SK-N-SH (cell line): ENCODE measurements around the gene CSNK1D. TPM values are rescaled to one million over a fixed set of nuclear protein-coding genes. Genes with fewer than 3 reads are reported as not detected.

Source experiments
- CTCF ChIA-PET: fragments of 300-600, 350-600 bp; formaldehyde crosslinking; extraction: SDS; loops from one replicate; lab custom pipeline; 2021; lab: Yijun Ruan, JAX
- POLR2A ChIA-PET: fragments of 350-600 bp; sonication (Branson Sonifier 250); formaldehyde crosslinking; extraction: SDS; loops from one replicate; lab custom pipeline; 2020; ENCODE audit warnings: antibody characterized with exemption, inconsistent platforms; lab: Yijun Ruan, JAX
- DNase-seq: peaks from one replicate; pipeline ENCODE4 v3.0.0; 2012
- H2AFZ ChIP-seq: fragments of 200-600 bp; sonication (generic); 2 replicates; pipeline ENCODE4 v1.8.1; 2016; ENCODE audit warnings: antibody characterized with exemption, mild to moderate bottlenecking, low read depth
- H3F3A ChIP-seq: fragments of 200-600 bp; sonication (generic); replicated peaks from 2 replicates; pipeline ENCODE3; 2016; ENCODE audit warnings: antibody characterized with exemption, mild to moderate bottlenecking; ENCODE audit not compliant: insufficient read depth
- H3K27ac ChIP-seq, 2 experiments: fragments of 200-500 bp in 1 of 2; fragments of 200-600 bp in 1 of 2; sonication (Bioruptor generic) in 1 of 2; sonication (generic), shearing (Covaris generic) in 1 of 2; 2 replicates each; pipeline versions ENCODE4 v1.5.1 to v1.6.1; 2014 to 2016; ENCODE audit warnings: low read depth in 2 of 2, inconsistent platforms in 1 of 2, low read length in 1 of 2, mild to moderate bottlenecking in 1 of 2, mixed read lengths in 1 of 2
- H3K27me3 ChIP-seq: fragments of 200-600 bp; sonication (generic), shearing (Covaris generic); 2 replicates; pipeline ENCODE4 v1.6.1; 2016; ENCODE audit warnings: mixed run types; ENCODE audit not compliant: insufficient read depth
- H3K36me3 ChIP-seq, 2 experiments: fragments of 200-500 bp in 1 of 2; fragments of 200-600 bp in 1 of 2; sonication (Bioruptor generic) in 1 of 2; sonication (generic) in 1 of 2; replicated peaks in 1 of 2; 2 replicates each; pipeline versions ENCODE3 to v1.5.1; 2014 to 2016; ENCODE audit warnings: low read length in 1 of 2, mild to moderate bottlenecking in 1 of 2; ENCODE audit not compliant: insufficient read depth in 2 of 2, control insufficient read depth in 1 of 2
- H3K4me1 ChIP-seq, 2 experiments: fragments of 200-500 bp in 1 of 2; fragments of 200-600 bp in 1 of 2; sonication (Bioruptor generic) in 1 of 2; sonication (generic), shearing (Covaris generic) in 1 of 2; 2 replicates each; pipeline versions ENCODE4 v1.5.1 to v1.6.1; 2014 to 2016; ENCODE audit warnings: low read depth in 1 of 2, low read length in 1 of 2, mixed run types in 1 of 2; ENCODE audit not compliant: insufficient read depth in 2 of 2, control insufficient read depth in 1 of 2
- H3K4me2 ChIP-seq: fragments of 200-600 bp; sonication (generic), shearing (Covaris generic); 2 replicates; pipeline ENCODE4 v1.6.1; 2017; ENCODE audit warnings: mixed run types
- H3K4me3 ChIP-seq, 2 experiments: fragments of 200-500 bp in 1 of 2; fragments of 200-600 bp in 1 of 2; sonication (Bioruptor generic) in 1 of 2; sonication (generic), shearing (Covaris generic) in 1 of 2; 2 replicates each; pipeline versions ENCODE4 v1.5.1 to v1.8.1; 2014 to 2016; ENCODE audit warnings: low read depth in 2 of 2, inconsistent platforms in 1 of 2, low read length in 1 of 2, mild to moderate bottlenecking in 1 of 2, mixed read lengths in 1 of 2, moderate library complexity in 1 of 2
- H3K79me2 ChIP-seq: fragments of 200-600 bp; sonication (generic); 2 replicates; pipeline ENCODE4 v1.8.1; 2017; ENCODE audit warnings: mild to moderate bottlenecking; ENCODE audit not compliant: insufficient read depth
- H3K9ac ChIP-seq: fragments of 200-600 bp; sonication (generic); 2 replicates; pipeline ENCODE4 v1.6.1; 2017; ENCODE audit warnings: mixed run types
- H3K9me2 ChIP-seq: fragments of 200-600 bp; sonication (generic); 2 replicates; pipeline ENCODE4 v1.6.1; 2017; ENCODE audit warnings: mixed run types
- H3K9me3 ChIP-seq: fragments of 200-600 bp; sonication (generic); 2 replicates; pipeline ENCODE4 v1.6.1; 2017; ENCODE audit warnings: mixed run types, mild to moderate bottlenecking, moderate library complexity
- H4K20me1 ChIP-seq: fragments of 200-600 bp; sonication (generic); 2 replicates; pipeline ENCODE4 v1.6.1; 2017; ENCODE audit warnings: mild to moderate bottlenecking, mixed run types; ENCODE audit not compliant: insufficient read depth
- CTCF ChIP-seq: fragments of 200-600 bp; sonication (generic); IDR thresholded peaks from 2 replicates; pipeline ENCODE4 v1.6.1; 2017; ENCODE audit warnings: antibody characterized with exemption, mild to moderate bottlenecking, moderate library complexity
- ELF1 ChIP-seq: IDR thresholded peaks from 2 replicates; pipeline ENCODE4 v1.4.0; 2012
- EZH2phosphoT487 ChIP-seq: fragments of 200-600 bp; sonication (generic); IDR thresholded peaks from 2 replicates; pipeline ENCODE4 v1.6.1; 2017; ENCODE audit warnings: low read depth, mixed run types, mild to moderate bottlenecking, antibody characterized with exemption, moderate library complexity, borderline replicate concordance
- GATA2 ChIP-seq: sonication (generic); formaldehyde crosslinking; IDR thresholded peaks from 2 replicates; pipeline ENCODE4 v1.5.0; 2020; ENCODE audit warnings: mild to moderate bottlenecking, missing genetic modification reagents
- MAX ChIP-seq: IDR thresholded peaks from 2 replicates; pipeline ENCODE4 v1.4.0; 2012; ENCODE audit warnings: low read depth
- NFIC ChIP-seq: IDR thresholded peaks from 2 replicates; pipeline ENCODE4 v1.4.0; 2012; ENCODE audit warnings: borderline replicate concordance
- NRF1 ChIP-seq: IDR thresholded peaks from 2 replicates; pipeline ENCODE4 v1.6.1; 2012; ENCODE audit warnings: low read depth, mild to moderate bottlenecking, low read length
- PBX3 ChIP-seq: IDR thresholded peaks from 2 replicates; pipeline ENCODE4; 2012
- POLR2AphosphoS5 ChIP-seq: IDR thresholded peaks from 2 replicates; pipeline ENCODE4 v1.6.1; 2012; ENCODE audit warnings: low read depth, low read length
- RAD21 ChIP-seq: IDR thresholded peaks from 2 replicates; pipeline ENCODE4 v1.6.1; 2012; ENCODE audit warnings: mild to moderate bottlenecking, low read length
- RXRA ChIP-seq: IDR thresholded peaks from 2 replicates; pipeline ENCODE4 v1.4.0; 2012; ENCODE audit warnings: low read depth, mild to moderate bottlenecking, borderline replicate concordance
- SMC3 ChIP-seq: IDR thresholded peaks from 2 replicates; pipeline ENCODE4 v1.6.1; 2012; ENCODE audit warnings: low read depth, low read length, improper control_type of control experiment
- TEAD4 ChIP-seq: IDR thresholded peaks from 2 replicates; pipeline ENCODE4 v1.4.0; 2012; ENCODE audit warnings: mild to moderate bottlenecking, borderline replicate concordance; ENCODE audit not compliant: insufficient read depth
- YY1 ChIP-seq: IDR thresholded peaks from 2 replicates; pipeline ENCODE4 v1.4.0; 2012; ENCODE audit warnings: low read depth, mild to moderate bottlenecking
- ZBTB33 ChIP-seq: IDR thresholded peaks from 2 replicates; pipeline ENCODE4 v1.4.0; 2012; ENCODE audit warnings: low read depth, borderline replicate concordance
- WGBS: methylation state at CpG from one replicate; pipeline ENCODE4 v1.1.6; 2017; ENCODE audit warnings: low lambda C conversion rate; 5-methylcytosine and 5-hydroxymethylcytosine counted together
- polyA plus RNA-seq, 3 experiments: library from polyadenylated mRNA; depleted of rRNA; stranded (reverse); fragments of >200 nt; gene quantifications; 2 replicates each; pipeline ENCODE4 v1.2.3, GENCODE V29; 2012

The CSNK1D gene
- polyA plus RNA-seq, 1 of the 3 experiments (the other 2 are of a cell fraction) = 216 TPM

GRCh38 chr17:82317394-82318168 lies 44.1 kb upstream of the CSNK1D start, which contains the start of gene CD7:
Gene CD7, minus strand, starts transcription at chr17:82317608. Its CDS starts 113 bp downstream, at chr17:82317495.
- no peak for DNase-seq
- Histone ChIP-seq H3K79me2 (no peaks in the 10 kb centered on the region), H3K27me3 (peaks cover 17% of the 10 kb centered on the region; the same call in 1 of the 2 replicates), H2AFZ (no peak within 1 kb of the TSS), H3K4me3 (no peak within 1 kb of the TSS), H3K9me3 (no peaks in the 10 kb centered on the region), H3K9me2 (no peaks in the 10 kb centered on the region), H3K4me1 (peaks cover 5 to 14% of the 10 kb centered on the region in 2 experiments; a peak in 3 of 4 replicates), H3K27ac (no peak within 1 kb of the TSS), H3K4me2 (no peak within 1 kb of the TSS), H3K36me3 (no peaks in the 10 kb centered on the region), H3F3A (peaks cover 20% of the 10 kb centered on the region), H3K9ac (no peak within 1 kb of the TSS), H4K20me1 (no peaks in the 10 kb centered on the region)
- no peak for TF ChIP-seq TEAD4
- TF ChIP-seq ELF1 = no peak
- no peak for TF ChIP-seq PBX3
- no peak for TF ChIP-seq EZH2phosphoT487
- no peak for TF ChIP-seq NRF1
- no peak for TF ChIP-seq MAX
- TF ChIP-seq YY1 = no peak
- TF ChIP-seq RAD21 = no peak
- TF ChIP-seq RXRA = no peak
- no peak for TF ChIP-seq GATA2 (CRISPR knock-in tag)
- no peak for TF ChIP-seq NFIC
- TF ChIP-seq SMC3 = no peak
- no peak for TF ChIP-seq ZBTB33
- no peak for TF ChIP-seq POLR2AphosphoS5
- TF ChIP-seq CTCF = no peak
- ChIA-PET POLR2A (interaction anchor here (0.5 to 0.8 kb wide), 2 partner anchors 10 to 20 kb away, joined by 3 read pairs; no protein-coding TSS in a partner anchor), CTCF (interaction anchor here (0.5 to 3.0 kb wide), 9 partner anchors 10 to 298 kb away, joined by 3 to 24 read pairs (median 3); no protein-coding TSS in a partner anchor)
- WGBS = 87% methylated on average over 18 of the region's 26 CpGs
